Lower leg skin (tissue), 4 donors: Measurements from ENCODE around the gene PTPRO. TPM values are rescaled to one million over a fixed set of nuclear protein-coding genes. Genes with fewer than 3 reads are reported as not detected.

Source experiments
- DNase-seq, 2 donors: peaks; one replicate each; pipeline ENCODE4 v3.0.0-alpha.2; 2019; ENCODE audit warnings: low spot score in 2 of 2
- H3K4me3 ChIP-seq: fragments of 200-600 bp; sonication (generic); 2 replicates; pipeline ENCODE4 v1.5.1; 2017; ENCODE audit warnings: mild to moderate bottlenecking, low read depth; ENCODE audit not compliant: poor library complexity, severe bottlenecking
- POLR2A ChIP-seq, 2 donors: fragments of 450-650 bp; IDR thresholded peaks; one replicate each; pipeline ENCODE4 v1.6.1; 2016 to 2017; ENCODE audit warnings: antibody characterized with exemption in 2 of 2, mild to moderate bottlenecking in 1 of 2, moderate library complexity in 1 of 2
- WGBS, 2 donors: methylation state at CpG; one replicate each; pipeline ENCODE4 v1.1.5; 2018; 5-methylcytosine and 5-hydroxymethylcytosine counted together
- intact Hi-C: fragments of 100-400 bp; cut with DNase I; formaldehyde crosslinking; loops from one replicate; pipeline ENCODE4 v1.15.0; 2023; ENCODE audit warnings: low total_unique reads
- total RNA-seq, 4 donors: library from RNA; depleted of rRNA; stranded (reverse); fragments of >200 nt; gene quantifications; one replicate each; pipeline ENCODE4 v1.1.0, GENCODE V29; 2016
- TF ChIP-seq, protein P1 (sequence below), 3 donors: fragments of 450-650 bp; IDR thresholded peaks; one replicate each; pipeline ENCODE4 v1.5.1; 2016; ENCODE audit warnings: antibody characterized with exemption in 3 of 3, mild to moderate bottlenecking in 3 of 3, moderate library complexity in 2 of 3

Gene PTPRO
- total RNA-seq: under 1 TPM in 3 of 4 donors, not detected in 1; 0.29 to 0.91 (median 0.34) TPM

GRCh38 chr12:15322164-15323061 lies at the start of gene PTPRO:
Gene PTPRO, plus strand, starts transcription at chr12:15322508.
- intact Hi-C loops: no loop called here
- DNase-seq: no peak
- no peak for TF ChIP-seq POLR2A (IDR thresholded peaks at IDR 0.05)
- TF ChIP-seq, protein P1, sequence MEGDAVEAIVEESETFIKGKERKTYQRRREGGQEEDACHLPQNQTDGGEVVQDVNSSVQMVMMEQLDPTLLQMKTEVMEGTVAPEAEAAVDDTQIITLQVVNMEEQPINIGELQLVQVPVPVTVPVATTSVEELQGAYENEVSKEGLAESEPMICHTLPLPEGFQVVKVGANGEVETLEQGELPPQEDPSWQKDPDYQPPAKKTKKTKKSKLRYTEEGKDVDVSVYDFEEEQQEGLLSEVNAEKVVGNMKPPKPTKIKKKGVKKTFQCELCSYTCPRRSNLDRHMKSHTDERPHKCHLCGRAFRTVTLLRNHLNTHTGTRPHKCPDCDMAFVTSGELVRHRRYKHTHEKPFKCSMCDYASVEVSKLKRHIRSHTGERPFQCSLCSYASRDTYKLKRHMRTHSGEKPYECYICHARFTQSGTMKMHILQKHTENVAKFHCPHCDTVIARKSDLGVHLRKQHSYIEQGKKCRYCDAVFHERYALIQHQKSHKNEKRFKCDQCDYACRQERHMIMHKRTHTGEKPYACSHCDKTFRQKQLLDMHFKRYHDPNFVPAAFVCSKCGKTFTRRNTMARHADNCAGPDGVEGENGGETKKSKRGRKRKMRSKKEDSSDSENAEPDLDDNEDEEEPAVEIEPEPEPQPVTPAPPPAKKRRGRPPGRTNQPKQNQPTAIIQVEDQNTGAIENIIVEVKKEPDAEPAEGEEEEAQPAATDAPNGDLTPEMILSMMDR (IDR thresholded peaks at IDR 0.05): no peak
- H3K4me3 ChIP-seq: no peak within 1 kb of the TSS
- WGBS, 2 donors: 2 to 4% methylated on average over 46 to 49 of the region's 70 CpGs

- no peak overlapping the region for H3K4me3 ChIP-seq
- intact Hi-C loops: no loop called here
- WGBS, 2 donors: 88 to 89% methylated on average over 3 of the region's 3 CpGs
- no peak for TF ChIP-seq POLR2A (IDR thresholded peaks at IDR 0.05)
- TF ChIP-seq, protein P1 (IDR thresholded peaks at IDR 0.05): no peak
- no peak for DNase-seq
These were observed 48.4 kb upstream of the PTPRO start for GRCh38 chr12:15273896-15274295.

- intact Hi-C loops: no loop called here
- TF ChIP-seq, protein P1 (IDR thresholded peaks at IDR 0.05): no peak
- no peak for TF ChIP-seq POLR2A (IDR thresholded peaks at IDR 0.05)
- DNase-seq: peak in 1 of 2 donors; percentile 50
- no peak overlapping the region for H3K4me3 ChIP-seq
- 42 to 61% methylated on average over 3 of the region's 3 CpGs for WGBS, 2 donors
These were observed 47.7 kb upstream of the PTPRO start for GRCh38 chr12:15274561-15274967.

DNA sequence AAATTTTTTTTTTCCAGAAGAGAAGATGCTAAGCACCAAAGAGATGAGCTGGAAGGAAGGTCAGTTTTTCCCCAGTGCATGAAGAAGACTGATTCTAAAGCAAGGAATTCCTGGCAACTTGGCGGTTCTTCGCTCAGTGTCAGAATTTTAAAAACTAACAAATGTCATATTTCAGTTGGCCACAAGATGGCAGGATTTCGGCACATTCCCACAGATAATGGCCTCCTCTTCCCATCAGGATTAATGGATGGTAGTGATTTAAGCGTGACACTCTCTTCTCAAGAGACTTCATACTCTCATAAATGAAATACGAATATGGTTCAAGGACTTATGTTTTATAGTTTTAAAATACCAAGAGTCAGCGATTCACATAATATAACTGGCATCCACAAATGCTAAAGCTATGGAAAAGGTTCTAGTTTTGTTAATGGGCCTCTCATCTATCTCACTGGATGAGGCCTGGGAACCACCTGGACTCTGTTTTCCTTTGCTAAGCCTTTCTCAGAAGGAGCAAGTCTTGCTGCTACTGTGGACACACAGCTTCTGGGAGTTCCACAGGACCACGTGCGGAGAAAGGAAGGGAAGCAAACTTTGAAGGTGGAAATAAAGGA lies 46.1 kb upstream of the PTPRO start:
- DNase-seq: peak in 1 of 2 donors; percentile 41
- 35 to 38% methylated on average over 8 of the region's 8 CpGs for WGBS, 2 donors
- TF ChIP-seq, protein P1 (IDR thresholded peaks at IDR 0.05): no peak
- no peak for TF ChIP-seq POLR2A (IDR thresholded peaks at IDR 0.05)
- H3K4me3 ChIP-seq: no peak overlapping the region
- intact Hi-C loops: loop anchor here (5.0 kb wide), 1 partner anchor 246 kb away; no protein-coding TSS in a partner anchor

DNA sequence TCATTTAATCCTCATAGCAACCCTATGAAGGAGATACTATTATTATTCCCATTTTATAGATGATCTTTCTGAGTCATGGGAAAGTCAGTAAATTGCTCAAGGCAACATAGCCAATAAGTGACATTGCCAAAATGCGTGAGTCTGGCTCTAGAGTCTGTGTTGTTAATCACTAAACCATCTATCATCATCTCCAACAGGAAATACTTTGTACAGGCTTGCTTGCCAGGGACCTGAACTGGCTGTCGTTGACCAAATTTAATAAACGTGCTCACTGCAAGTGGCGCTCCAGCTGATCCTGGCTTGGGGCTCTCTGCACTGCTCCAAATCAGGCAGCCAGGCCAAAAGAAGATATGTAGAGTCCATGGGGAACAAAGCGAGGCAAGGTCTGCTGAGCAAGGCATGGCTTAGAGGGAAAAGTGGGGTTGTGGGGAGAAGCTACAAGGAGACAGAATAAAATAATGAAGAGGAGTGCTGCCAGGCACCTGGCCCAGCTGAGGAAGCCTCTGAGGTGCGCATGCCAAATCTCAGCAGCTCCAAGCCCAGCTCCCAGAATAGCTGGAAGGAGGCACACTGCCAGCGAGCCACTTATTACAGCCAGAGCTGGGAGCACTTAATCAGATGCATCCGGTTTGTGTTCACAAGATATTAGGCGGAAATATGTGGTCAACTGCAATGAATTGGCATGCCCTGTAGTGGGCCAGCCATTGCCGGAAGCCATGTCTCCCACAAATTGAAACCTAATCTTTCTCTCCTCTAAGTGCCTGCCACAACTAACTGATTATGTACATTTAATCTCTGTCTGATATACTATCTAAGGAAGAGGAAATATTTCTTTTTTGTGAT lies 43.3 kb upstream of the PTPRO start:
- H3K4me3 ChIP-seq: no peak overlapping the region
- WGBS, 2 donors: 9 to 12% methylated on average over 10 of the region's 10 CpGs
- TF ChIP-seq, protein P1 (IDR thresholded peaks at IDR 0.05): no peak
- no peak for TF ChIP-seq POLR2A (IDR thresholded peaks at IDR 0.05)
- intact Hi-C loops: loop anchor here (5.0 kb wide), 1 partner anchor 243 kb away; no protein-coding TSS in a partner anchor
- peak; percentile 76 to 92 for DNase-seq
